Left forelimb (tissue), 1 donor: ENCODE measurements around the gene SPHK1.

Experiments used
- DNase-seq: peaks from one replicate; pipeline ENCODE4 v3.0.0-alpha.2; 2018; ENCODE audit warnings: low spot score

SPHK1 gene

GRCh38 chr17:76384987-76385891 is 830 bp downstream of the SPHK1 start:
- DNase-seq, result no peak

DNA sequence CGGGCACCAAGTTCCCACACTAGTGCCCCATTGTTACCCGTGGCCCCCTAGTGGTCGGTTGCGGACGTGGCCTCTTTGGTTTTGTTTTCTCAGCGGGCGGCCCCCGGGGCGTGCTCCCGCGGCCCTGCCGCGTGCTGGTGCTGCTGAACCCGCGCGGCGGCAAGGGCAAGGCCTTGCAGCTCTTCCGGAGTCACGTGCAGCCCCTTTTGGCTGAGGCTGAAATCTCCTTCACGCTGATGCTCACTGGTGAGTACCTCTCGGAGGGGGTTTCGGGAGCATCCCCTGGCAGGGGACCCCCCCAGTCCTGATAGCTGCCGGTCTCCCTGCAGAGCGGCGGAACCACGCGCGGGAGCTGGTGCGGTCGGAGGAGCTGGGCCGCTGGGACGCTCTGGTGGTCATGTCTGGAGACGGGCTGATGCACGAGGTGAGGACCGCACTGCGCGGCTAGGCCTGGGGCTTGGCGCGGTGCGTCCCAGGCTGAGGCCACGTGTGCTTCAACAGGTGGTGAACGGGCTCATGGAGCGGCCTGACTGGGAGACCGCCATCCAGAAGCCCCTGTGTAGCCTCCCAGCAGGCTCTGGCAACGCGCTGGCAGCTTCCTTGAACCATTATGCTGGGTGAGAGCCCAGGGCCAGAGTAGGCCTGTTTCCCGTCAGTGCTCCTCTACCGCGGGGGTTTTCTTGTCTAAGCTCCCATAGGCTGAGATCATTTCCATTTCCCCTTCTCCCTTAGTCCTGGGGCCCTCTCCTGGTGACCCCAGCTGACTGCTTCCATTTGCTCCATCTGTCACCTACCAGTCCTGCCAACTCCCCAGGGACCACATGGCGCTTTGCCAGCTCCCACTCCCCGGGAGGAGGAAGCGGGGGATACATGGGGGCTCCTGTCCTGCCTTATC is 1.7 kb downstream of the SPHK1 start:
- DNase-seq, result no peak

DNA sequence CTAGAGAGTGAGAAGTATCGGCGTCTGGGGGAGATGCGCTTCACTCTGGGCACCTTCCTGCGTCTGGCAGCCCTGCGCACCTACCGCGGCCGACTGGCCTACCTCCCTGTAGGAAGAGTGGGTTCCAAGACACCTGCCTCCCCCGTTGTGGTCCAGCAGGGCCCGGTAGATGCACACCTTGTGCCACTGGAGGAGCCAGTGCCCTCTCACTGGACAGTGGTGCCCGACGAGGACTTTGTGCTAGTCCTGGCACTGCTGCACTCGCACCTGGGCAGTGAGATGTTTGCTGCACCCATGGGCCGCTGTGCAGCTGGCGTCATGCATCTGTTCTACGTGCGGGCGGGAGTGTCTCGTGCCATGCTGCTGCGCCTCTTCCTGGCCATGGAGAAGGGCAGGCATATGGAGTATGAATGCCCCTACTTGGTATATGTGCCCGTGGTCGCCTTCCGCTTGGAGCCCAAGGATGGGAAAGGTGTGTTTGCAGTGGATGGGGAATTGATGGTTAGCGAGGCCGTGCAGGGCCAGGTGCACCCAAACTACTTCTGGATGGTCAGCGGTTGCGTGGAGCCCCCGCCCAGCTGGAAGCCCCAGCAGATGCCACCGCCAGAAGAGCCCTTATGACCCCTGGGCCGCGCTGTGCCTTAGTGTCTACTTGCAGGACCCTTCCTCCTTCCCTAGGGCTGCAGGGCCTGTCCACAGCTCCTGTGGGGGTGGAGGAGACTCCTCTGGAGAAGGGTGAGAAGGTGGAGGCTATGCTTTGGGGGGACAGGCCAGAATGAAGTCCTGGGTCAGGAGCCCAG is 2.8 kb downstream of the SPHK1 start:
- DNase-seq, result no peak

DNA sequence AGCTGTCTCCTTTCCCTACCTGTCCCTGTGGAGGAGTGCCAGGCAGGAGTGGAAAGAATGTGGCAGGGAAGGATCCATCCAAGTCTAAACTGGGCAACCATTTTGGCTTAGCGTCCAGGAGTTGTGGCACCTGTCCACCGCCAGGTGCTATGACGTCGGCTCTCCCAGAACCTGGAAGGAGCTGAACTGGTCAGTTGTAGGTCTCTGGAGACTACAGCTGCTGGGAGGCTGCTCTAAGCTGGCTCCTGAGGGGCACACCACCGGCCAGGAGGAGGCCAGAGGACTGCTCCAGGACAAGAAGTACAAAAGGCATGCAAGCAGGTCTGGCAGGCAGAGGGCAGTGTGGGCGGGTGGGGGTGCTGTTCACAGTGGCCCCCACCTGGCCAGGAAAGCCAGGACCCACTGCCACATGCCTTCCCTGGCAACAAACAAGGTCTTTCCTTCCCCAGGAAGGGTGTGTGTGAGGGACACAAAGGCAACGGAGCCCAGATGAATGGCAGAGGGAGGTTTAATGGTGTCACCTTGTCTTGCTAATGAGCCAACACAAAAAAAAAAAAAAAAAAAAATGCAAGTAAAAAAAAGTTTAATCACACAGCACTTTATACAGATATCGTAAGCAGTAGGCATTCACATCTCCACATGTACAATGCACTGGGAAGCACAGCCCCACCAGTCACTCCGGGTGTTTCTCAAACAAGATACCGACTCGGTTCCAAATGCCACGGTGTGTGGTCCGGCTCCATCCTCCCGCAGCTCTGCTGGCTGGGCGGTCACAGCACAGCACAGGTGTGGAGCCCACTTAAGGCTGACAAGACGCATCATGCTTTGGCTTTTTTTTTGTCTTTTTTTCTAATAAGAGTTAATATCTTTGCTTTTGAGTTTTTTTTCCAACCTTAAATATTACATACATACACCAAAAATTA is 4.8 kb downstream of the SPHK1 start:
- DNase-seq, result no peak

DNA sequence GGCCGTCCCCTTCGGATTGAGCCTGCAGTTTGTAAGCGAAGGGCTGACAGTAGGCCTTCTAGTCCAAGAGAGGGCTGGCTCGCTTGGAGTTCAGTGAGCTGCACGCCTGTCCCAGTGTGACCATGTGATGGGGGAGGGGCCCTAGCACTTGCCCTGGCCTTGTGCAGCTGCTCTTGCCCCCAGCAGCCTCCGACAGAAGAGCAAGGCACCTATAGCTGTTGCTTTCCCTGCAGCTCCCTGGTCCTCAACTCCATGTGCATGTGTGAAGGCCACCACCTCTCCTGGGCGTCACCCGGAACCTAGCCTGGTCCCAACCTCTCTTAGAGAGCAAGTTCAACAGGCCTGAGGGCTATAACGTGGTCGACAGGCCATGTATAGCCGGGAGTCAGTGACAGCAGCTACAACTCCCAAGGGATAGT is 5.6 kb downstream of the SPHK1 start:
- no peak for DNase-seq

- no peak for DNase-seq
These were observed 6.8 kb downstream of the SPHK1 start for GRCh38 chr17:76391200-76391715.

GRCh38 chr17:76394166-76394565 is 9.8 kb downstream of the SPHK1 start:
- DNase-seq, result no peak

- no peak for DNase-seq
These were observed 11.6 kb downstream of the SPHK1 start for GRCh38 chr17:76395980-76396379.

DNA sequence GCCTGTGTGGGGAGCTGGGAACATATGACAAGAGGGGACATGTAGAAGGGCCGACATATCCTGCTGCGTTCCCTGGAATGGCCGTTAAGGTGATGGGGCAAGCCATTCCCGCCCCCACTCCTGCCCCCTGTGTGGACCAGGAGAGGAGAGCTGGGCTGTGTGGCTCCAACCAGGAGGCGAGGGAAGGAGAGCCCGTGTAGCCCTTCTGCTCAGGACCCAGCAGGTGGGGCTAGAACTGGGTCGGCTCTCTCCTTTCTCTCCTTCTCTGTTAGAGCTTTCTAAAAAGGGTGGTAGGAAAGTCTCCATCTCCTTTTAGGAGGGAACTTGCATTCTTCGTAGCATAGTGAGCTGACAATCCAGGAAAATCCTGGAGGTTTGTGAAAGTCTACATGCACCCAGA is 12.8 kb downstream of the SPHK1 start:
- no peak for DNase-seq

- no peak for DNase-seq
These were observed 13.5 kb downstream of the SPHK1 start for GRCh38 chr17:76397687-76398522.

DNA sequence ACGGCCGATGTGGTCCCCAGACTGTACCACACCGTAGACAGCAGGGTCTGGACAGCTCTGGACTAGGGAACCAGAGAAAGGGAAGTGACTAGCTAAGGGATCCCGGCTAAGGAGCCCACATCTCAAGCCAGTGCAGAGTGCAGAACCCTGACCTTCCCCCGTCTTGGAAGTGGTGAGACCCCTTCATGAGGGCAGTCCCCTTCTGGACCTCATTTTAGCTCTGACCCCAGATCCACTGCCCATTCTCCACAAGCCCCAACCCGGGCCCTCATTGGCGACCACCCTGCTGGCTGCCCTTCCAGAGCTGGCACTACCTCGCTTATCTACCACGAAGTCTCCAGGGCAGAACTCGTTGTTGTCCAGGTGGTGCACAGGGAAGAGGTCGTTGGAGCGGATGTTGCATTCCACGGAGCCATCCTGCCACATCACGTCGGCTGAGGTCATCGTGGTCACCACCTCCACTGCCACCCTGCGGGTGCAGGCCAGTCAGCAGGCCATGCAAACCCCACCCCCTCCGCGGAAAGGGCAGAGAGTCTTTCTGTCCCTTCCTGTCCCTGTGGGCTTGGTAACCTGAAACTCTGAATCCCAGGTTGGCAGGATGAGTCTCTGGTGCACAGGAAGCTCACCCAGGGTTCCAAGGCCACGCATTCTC is 14.2 kb downstream of the SPHK1 start:
- no peak for DNase-seq

DNA sequence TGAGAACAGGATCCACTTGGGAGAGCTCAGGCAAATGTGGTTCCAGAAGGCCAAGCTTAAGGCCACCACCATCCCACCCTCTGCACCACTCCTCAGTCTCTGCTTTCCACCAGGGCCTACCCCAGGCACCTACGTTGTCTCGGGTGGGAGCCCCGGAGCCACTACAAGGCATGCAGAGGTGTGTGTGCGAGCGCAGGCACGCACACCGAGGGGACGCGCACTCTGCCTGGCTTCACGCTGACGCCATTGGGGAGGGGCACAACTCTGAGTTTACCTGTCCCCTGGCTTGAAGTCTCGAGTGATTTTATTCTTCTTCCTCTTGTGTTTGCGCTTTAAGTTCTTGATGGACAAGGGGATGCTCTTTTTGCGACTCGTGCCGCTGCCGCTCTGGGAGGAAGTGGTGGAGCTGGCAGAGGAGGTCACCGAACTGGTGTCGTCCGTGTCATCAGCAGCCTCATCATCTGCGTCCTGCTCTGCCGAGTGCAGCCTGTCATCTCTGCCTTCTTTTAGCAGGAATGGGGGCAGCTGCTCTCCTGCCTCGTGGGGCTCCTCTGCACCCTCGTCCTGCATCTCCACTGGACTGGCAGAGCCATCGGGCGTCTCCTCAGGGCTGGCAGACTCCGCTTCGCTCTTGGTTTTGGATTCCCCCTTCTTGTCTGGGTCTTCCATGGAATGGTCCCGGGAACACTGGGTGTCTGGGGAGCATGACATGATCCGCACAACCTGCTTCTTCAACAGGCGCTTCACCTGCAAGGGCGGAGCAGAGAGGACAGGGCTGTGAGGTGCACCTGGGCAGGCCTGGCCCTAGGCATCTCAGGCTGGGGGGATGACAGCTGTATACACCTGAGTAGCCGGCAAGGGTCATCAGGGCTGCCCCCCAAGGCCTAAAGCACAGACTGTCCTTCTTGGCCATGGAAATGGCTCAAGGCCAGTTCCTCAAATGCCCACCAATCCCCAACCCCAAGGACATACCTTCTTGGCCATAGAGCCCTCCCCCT is 15.1 kb downstream of the SPHK1 start:
- no peak for DNase-seq

DNA sequence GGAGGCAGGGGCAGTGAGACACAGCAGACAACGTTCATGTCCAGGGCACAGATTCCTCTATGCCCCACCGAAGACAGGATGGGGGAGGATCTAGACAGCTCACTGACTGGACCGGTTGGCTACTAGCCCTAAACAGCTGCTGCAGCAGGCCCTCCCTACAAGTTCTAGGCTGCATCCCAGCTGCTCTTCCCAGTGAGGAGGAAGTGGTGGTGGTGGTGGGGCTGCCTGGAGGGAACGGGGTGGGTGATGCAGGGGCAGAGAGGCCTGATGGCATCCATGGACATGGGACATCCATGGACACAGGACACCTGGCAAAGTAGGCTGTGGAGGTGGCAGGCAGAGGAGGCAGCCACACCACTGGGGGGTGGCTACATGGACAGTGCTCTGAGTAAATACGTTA is 18.3 kb downstream of the SPHK1 start:
- no peak for DNase-seq

DNA sequence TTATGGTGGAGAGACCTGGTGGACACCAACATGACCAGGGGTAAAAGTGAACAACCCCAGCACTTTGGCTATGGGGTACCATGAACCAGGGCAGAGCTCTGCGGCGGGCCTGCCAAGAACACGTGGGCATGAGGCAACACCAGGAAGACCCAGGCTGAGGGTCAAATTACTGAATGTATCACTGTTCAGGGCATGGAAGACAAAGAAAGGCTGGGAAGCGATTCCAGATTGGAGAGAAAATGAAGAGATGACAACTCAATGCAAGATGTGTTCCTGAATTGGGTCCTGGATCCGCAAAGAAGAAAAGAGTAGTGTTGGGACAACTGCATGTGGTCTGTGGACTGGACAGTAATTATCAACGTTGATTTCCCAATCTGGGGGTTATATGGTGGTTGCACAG is 19.8 kb downstream of the SPHK1 start:
- no peak for DNase-seq

DNA sequence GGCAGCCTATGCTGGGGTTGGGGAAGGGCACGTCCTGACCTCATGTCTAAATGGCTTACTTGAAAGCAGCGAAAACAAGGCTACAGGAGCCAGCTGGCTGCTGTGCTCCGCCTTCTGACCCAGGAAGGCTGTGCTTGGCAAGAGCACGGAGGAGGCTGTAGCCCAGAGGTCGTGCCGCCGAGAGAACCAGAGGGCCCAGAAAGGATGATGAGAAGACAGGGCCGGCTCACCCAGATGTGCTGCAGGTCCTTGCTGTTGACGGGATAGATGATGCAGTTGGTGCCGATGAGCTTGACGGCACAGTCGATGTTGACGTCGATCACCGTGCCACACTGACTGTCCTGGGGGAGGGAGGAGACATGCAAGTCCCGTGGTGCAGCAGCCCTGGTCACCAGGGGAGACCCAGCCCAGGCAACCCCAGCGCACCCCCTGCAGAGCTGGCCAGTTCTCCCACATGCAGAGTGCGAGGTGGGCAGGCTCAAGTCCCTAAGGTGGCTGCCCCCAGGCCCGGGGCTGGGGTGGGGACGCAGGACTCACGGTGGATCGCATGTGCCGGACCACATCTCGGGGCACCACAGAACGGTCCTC is 20.7 kb downstream of the SPHK1 start:
- DNase-seq, result no peak

DNA sequence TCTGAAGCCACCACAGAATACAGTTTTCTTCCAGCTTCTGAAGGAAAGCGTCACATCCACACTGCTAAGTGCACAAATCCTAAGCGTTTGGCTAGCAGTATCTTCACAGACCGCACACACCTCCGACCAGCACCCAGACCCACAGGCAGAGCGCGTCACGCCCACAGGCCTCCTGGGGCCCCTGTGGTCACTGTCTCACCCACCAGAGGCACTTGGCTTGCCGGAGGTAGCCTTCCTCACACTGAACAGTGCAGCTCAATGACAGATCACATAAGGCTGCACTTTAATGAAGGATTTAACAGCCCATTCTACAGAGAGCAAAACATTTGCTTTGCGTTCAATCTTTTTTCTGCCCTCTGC is 21.2 kb downstream of the SPHK1 start:
- no peak for DNase-seq

DNA sequence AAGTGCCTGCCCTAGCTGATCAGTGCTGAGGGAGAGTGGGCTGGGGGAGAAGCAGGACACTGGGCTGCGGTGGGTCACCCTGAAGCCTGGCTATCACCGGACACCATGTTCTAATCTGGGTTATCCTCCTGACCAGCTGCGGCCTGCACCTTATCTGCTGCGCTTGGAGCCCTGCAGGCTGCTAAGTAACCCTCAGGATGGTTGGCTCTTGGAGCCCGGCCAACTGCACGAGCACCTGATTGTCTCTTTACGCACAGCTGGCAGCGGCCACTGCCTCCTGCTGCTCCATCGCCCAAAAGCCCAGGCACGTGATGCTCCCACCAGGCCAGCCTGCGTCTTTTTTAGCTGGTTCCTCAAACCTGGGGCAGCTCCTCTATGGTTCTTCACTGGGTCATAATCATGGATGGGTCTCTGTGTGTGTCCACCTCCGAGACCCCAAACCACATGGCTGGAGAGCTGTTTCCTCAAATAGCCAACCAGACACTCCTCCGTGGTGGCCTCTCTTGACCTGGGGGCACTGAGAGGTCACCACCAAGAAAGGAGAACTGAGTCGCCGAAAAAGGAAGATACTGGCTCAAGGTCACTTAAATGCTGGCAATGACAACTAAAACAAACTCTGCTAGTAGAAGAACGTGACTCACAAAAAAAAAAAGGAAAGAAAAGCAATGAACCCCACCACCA is 21.7 kb downstream of the SPHK1 start:
- no peak for DNase-seq
